Measurements from ENCODE around the gene MYPOP.
A peak's percentile ranks its signal among the peaks of the same experiment; 100 is the strongest.

Gene MYPOP

GRCh38 chr19:45862564-45863334 is 39.7 kb downstream of the MYPOP start, which contains the start of gene SYMPK:
Gene SYMPK, minus strand, starts transcription at chr19:45863147. Its CDS starts 8,652 bp downstream, at chr19:45854495.
- Histone ChIP-seq H3K4me3 (peak within 1 kb of the TSS; percentile 92), H3K27ac (peak within 1 kb of the TSS; percentile 84 to 94)
- TF ChIP-seq CTCF (IDR thresholded peaks at IDR 0.05), result no peak
- peak; percentile 98 for DNase-seq (ENCODE audit: low spot score)

- DNase-seq (ENCODE audit: low spot score), result no peak
- peak overlapping the region; percentile 92 for H3K4me3 ChIP-seq
- no peak for TF ChIP-seq CTCF (IDR thresholded peaks at IDR 0.05)
- peak overlapping the region; percentile 84 to 94 for H3K27ac ChIP-seq
Observed at GRCh38 chr19:45862271-45862563, 40.2 kb downstream of the MYPOP start.

- TF ChIP-seq CTCF (IDR thresholded peaks at IDR 0.05), result no peak
- Histone ChIP-seq H3K4me3 (no peak overlapping the region), H3K27ac (no peak overlapping the region)
- DNase-seq (ENCODE audit: low spot score), result no peak
Observed at GRCh38 chr19:45860359-45861259, 41.8 kb downstream of the MYPOP start.

- no peak overlapping the region for H3K4me3 ChIP-seq
- TF ChIP-seq CTCF (IDR thresholded peaks at IDR 0.05), result no peak
- H3K27ac ChIP-seq, result no peak overlapping the region
- DNase-seq (ENCODE audit: low spot score), result no peak
Observed at GRCh38 chr19:45854167-45854778, 48.1 kb downstream of the MYPOP start.

GRCh38 chr19:45852983-45853382 is 49.4 kb downstream of the MYPOP start:
- no peak for TF ChIP-seq CTCF (IDR thresholded peaks at IDR 0.05)
- no peak overlapping the region for H3K27ac ChIP-seq
- H3K4me3 ChIP-seq, result no peak overlapping the region
- no peak for DNase-seq (ENCODE audit: low spot score)

- Histone ChIP-seq H3K4me3 (no peak overlapping the region), H3K27ac (no peak overlapping the region)
- no peak for TF ChIP-seq CTCF (IDR thresholded peaks at IDR 0.05)
- no peak for DNase-seq (ENCODE audit: low spot score)
Observed at GRCh38 chr19:45852145-45852750, 50.2 kb downstream of the MYPOP start.
